Transverse colon (tissue), 4 donors: ENCODE data around the gene CACNA1A.
"Not testable (repeated sequence)": the region's sequence is repeated elsewhere in the genome, so short reads cannot be mapped to it uniquely, and the experiment has no call there.

Experiments used
- CTCF ChIP-seq, 5 experiments: fragments of 200-600 bp in 3 of 5; fragments of 450-650 bp in 2 of 5; sonication (generic) in 3 of 5; IDR thresholded peaks; 1 replicate in 2 of 5; 2 replicates in 3 of 5; pipeline ENCODE4 v1.5.1; 2016 to 2017; ENCODE audit warnings: antibody characterized with exemption in 5 of 5, inconsistent platforms in 3 of 5, mild to moderate bottlenecking in 2 of 5, moderate library complexity in 1 of 5
- EP300 ChIP-seq: sonication (generic); formaldehyde crosslinking; IDR thresholded peaks from one replicate; pipeline ENCODE4 v1.6.1; 2017; ENCODE audit warnings: antibody characterized with exemption, low read depth
- POLR2A ChIP-seq: fragments of 450-650 bp; IDR thresholded peaks from one replicate; pipeline ENCODE4 v1.6.1; 2016; ENCODE audit warnings: antibody characterized with exemption, mild to moderate bottlenecking, moderate library complexity
- POLR2AphosphoS5 ChIP-seq, 3 donors: sonication (generic); formaldehyde crosslinking; IDR thresholded peaks; one replicate each; pipeline ENCODE4 v1.6.1; 2016; ENCODE audit warnings: antibody characterized with exemption in 3 of 3

GRCh38 chr19:13184926-13185325 lies 321.4 kb downstream of the CACNA1A start:
- not testable (repeated sequence) for TF ChIP-seq CTCF (IDR thresholded peaks at IDR 0.05); POLR2AphosphoS5 (IDR thresholded peaks at IDR 0.05); EP300; POLR2A
